MM.1S (cell line): ENCODE data around the gene EYA2.

ENCODE experiments used
- CTCF ChIP-seq: fragments of 300-600 bp; sonication (generic); IDR thresholded peaks from 2 replicates; pipeline ENCODE4 v1.5.1; 2016; ENCODE audit warnings: antibody characterized with exemption, low read length, mixed read lengths
- EZH2 ChIP-seq: fragments of 300-600 bp; sonication (generic); optimal IDR thresholded peaks from 2 replicates; pipeline ENCODE3; 2017; ENCODE audit warnings: low read depth, mild to moderate bottlenecking, antibody characterized with exemption, low read length, mixed read lengths

GRCh38 chr20:47048054-47048453 lies 153.4 kb downstream of the EYA2 start:
- TF ChIP-seq CTCF (no peak), EZH2 (no peak)
